Smooth muscle cell (in vitro differentiated cells): ENCODE measurements around the gene CIAO3. TPM values are rescaled to one million over a fixed set of nuclear protein-coding genes. Genes with fewer than 3 reads are reported as not detected.

Experiments used
- DNase-seq: peaks from one replicate; lab custom pipeline; 2025; ENCODE audit not compliant: unreplicated experiment; lab: John Stamatoyannopoulos, UW
- H2AFZ ChIP-seq: fragments of 200-600 bp; sonication (generic); 2 replicates; pipeline ENCODE4 v1.6.0; 2016; ENCODE audit warnings: antibody characterized with exemption, low read depth, mild to moderate bottlenecking
- H3F3A ChIP-seq: fragments of 200-600 bp; sonication (generic); 2 replicates; pipeline ENCODE4 v1.6.0; 2017; ENCODE audit warnings: antibody characterized with exemption, low read depth
- H3K27ac ChIP-seq: fragments of 200-600 bp; sonication (generic); 2 replicates; pipeline ENCODE4 v1.5.1; 2016; ENCODE audit warnings: low read depth, mild to moderate bottlenecking
- H3K27me3 ChIP-seq: fragments of 200-600 bp; sonication (generic); 2 replicates; pipeline ENCODE4 v1.6.1; 2016; ENCODE audit warnings: low read depth, mild to moderate bottlenecking
- H3K36me3 ChIP-seq: fragments of 200-600 bp; sonication (generic); 2 replicates; pipeline ENCODE4 v1.5.1; 2016; ENCODE audit warnings: low read depth
- H3K4me1 ChIP-seq: fragments of 200-600 bp; sonication (generic); 2 replicates; pipeline ENCODE4 v1.5.1; 2016; ENCODE audit warnings: low read depth
- H3K4me2 ChIP-seq: fragments of 200-600 bp; sonication (generic); 2 replicates; pipeline ENCODE4 v1.6.0; 2016; ENCODE audit warnings: mild to moderate bottlenecking
- H3K4me3 ChIP-seq: fragments of 200-600 bp; sonication (generic); 2 replicates; pipeline ENCODE4 v1.5.1; 2016; ENCODE audit warnings: mild to moderate bottlenecking
- H3K79me2 ChIP-seq: fragments of 200-600 bp; sonication (generic); 2 replicates; pipeline ENCODE4 v1.6.0; 2016; ENCODE audit warnings: low read depth, mild to moderate bottlenecking
- H3K9ac ChIP-seq: fragments of 200-600 bp; sonication (generic); 2 replicates; pipeline ENCODE4 v1.6.0; 2016; ENCODE audit warnings: low read depth
- H3K9me3 ChIP-seq: fragments of 200-600 bp; sonication (generic); replicated peaks from 2 replicates; pipeline ENCODE4 v1.5.1; 2016; ENCODE audit warnings: low read depth
- H4K20me1 ChIP-seq: fragments of 200-600 bp; sonication (generic); 2 replicates; pipeline ENCODE4 v1.6.0; 2016; ENCODE audit warnings: low read depth
- WGBS: methylation state at CpG from one replicate; pipeline ENCODE4 v1.1.7; 2016; ENCODE audit warnings: low lambda C conversion rate; 5-methylcytosine and 5-hydroxymethylcytosine counted together
- polyA plus RNA-seq: library from polyadenylated mRNA; unstranded; fragments of >200 nt; fragmentation: Nextera tagmentation; extraction: Ambion mirVana; gene quantifications from 2 replicates; pipeline ENCODE4 v1.2.1, GENCODE V29; 2016
- total RNA-seq: library from RNA; depleted of rRNA; stranded (reverse); fragments of >200 nt; gene quantifications from 2 replicates; pipeline ENCODE4 v1.2.3, GENCODE V29; 2014
- TF ChIP-seq, protein P1 (sequence below): fragments of 200-600 bp; sonication (generic); IDR thresholded peaks from 2 replicates; pipeline ENCODE4 v1.5.1; 2017; ENCODE audit warnings: borderline replicate concordance, mild to moderate bottlenecking, antibody characterized with exemption; ENCODE audit not compliant: insufficient read depth, poor library complexity, severe bottlenecking

The CIAO3 gene
- total and polyA plus RNA-seq, 2 experiments from 2014 or later, result 19.7 to 39.6 TPM

GRCh38 chr16:722835-723633 lies 17.8 kb downstream of the CIAO3 start:
- TF ChIP-seq, protein P1, sequence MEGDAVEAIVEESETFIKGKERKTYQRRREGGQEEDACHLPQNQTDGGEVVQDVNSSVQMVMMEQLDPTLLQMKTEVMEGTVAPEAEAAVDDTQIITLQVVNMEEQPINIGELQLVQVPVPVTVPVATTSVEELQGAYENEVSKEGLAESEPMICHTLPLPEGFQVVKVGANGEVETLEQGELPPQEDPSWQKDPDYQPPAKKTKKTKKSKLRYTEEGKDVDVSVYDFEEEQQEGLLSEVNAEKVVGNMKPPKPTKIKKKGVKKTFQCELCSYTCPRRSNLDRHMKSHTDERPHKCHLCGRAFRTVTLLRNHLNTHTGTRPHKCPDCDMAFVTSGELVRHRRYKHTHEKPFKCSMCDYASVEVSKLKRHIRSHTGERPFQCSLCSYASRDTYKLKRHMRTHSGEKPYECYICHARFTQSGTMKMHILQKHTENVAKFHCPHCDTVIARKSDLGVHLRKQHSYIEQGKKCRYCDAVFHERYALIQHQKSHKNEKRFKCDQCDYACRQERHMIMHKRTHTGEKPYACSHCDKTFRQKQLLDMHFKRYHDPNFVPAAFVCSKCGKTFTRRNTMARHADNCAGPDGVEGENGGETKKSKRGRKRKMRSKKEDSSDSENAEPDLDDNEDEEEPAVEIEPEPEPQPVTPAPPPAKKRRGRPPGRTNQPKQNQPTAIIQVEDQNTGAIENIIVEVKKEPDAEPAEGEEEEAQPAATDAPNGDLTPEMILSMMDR, result no peak
- Histone ChIP-seq H3K4me3 (no peak overlapping the region), H3F3A (peaks cover 4% of the 10 kb centered on the region), H3K9me3 (no peaks in the 10 kb centered on the region), H3K9ac (no peak overlapping the region), H3K4me1 (peaks cover 12% of the 10 kb centered on the region), H4K20me1 (peaks cover 10% of the 10 kb centered on the region), H3K4me2 (no peak overlapping the region), H3K36me3 (no peaks in the 10 kb centered on the region), H3K27ac (no peak overlapping the region), H3K79me2 (no peaks in the 10 kb centered on the region), H2AFZ (no peak overlapping the region), H3K27me3 (no peaks in the 10 kb centered on the region)
- no peak for DNase-seq
- WGBS, result 96% methylated on average over 23 of the region's 24 CpGs

- peaks cover 10% of the 10 kb centered on the region for H4K20me1 ChIP-seq
- DNase-seq, result no peak
- H3K4me2 ChIP-seq, result peak overlapping the region; percentile 100
- no peaks in the 10 kb centered on the region for H3K79me2 ChIP-seq
- no peak overlapping the region for H2AFZ ChIP-seq
- WGBS, result 94% methylated on average over 44 of the region's 51 CpGs
- no peaks in the 10 kb centered on the region for H3K36me3 ChIP-seq
- TF ChIP-seq, protein P1, result no peak
- H3K27ac ChIP-seq, result no peak overlapping the region
- H3K4me3 ChIP-seq, result peak overlapping the region; percentile 91
- no peak overlapping the region for H3K9ac ChIP-seq
- H3F3A ChIP-seq, result peaks cover 4% of the 10 kb centered on the region
- peaks cover 5% of the 10 kb centered on the region for H3K4me1 ChIP-seq
- no peaks in the 10 kb centered on the region for H3K27me3 ChIP-seq
- no peaks in the 10 kb centered on the region for H3K9me3 ChIP-seq
These were observed 18.8 kb downstream of the CIAO3 start for GRCh38 chr16:721765-722540.

DNA sequence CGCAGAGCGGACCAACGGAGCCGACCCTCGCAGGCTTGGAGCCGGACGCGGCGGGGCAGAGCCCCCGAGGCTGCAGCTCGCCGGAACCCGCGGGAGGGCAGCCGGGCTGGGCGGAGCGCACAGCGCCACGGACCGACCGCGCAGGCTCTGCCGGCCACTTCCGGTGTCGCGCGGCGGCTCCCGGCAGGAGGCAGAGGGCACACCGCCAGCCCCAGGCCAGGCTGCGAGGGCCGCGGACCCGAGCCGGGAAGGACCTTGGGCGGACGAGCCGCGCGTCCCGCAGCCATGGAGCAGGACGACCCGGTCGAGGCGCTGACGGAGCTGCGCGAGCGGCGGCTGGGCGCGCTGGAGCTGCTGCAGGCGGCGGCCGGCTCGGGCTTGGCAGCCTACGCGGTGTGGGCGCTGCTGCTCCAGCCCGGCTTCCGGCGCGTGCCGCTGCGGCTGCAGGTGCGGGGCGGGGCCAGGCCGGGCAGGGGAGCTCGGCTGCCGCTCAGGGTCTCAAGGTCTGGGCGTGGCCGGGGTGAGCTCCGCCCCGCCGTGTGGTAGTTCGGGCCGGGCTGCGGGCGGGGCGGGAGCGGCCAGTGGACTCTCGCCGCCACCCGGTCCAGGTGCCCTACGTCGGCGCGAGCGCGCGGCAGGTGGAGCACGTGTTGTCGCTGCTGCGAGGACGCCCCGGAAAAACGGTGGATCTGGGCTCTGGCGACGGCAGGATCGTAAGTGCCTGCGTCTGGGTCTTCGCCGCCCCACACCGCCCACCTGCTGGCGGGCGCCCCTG lies 19.6 kb downstream of the CIAO3 start, which contains the start of gene ANTKMT:
Gene ANTKMT, plus strand, starts transcription at position 157 of the 775 bp plus-strand sequence. Its CDS starts 129 bp downstream, at position 286.
- Histone ChIP-seq H3K4me2 (peak within 1 kb of the TSS; percentile 100), H3K27me3 (no peaks in the 10 kb centered on the region), H3K4me1 (peaks cover 11% of the 10 kb centered on the region), H3K27ac (peak within 1 kb of the TSS; percentile 62), H3K79me2 (no peaks in the 10 kb centered on the region), H4K20me1 (peaks cover 14% of the 10 kb centered on the region), H2AFZ (peak within 1 kb of the TSS; percentile 85), H3K9ac (peak within 1 kb of the TSS; percentile 71), H3K9me3 (no peaks in the 10 kb centered on the region), H3F3A (no peaks in the 10 kb centered on the region), H3K4me3 (peak within 1 kb of the TSS; percentile 91), H3K36me3 (no peaks in the 10 kb centered on the region)
- WGBS, result 13% methylated on average over 86 of the region's 106 CpGs
- DNase-seq, result peak; percentile 63
- TF ChIP-seq, protein P1, result no peak
